COLO829 (cell line): ENCODE measurements around the gene PLK1.

Experiments
- DNase-seq: peaks from one replicate; pipeline ENCODE4 v3.0.0; 2012; ENCODE audit warnings: low spot score

Gene PLK1

DNA sequence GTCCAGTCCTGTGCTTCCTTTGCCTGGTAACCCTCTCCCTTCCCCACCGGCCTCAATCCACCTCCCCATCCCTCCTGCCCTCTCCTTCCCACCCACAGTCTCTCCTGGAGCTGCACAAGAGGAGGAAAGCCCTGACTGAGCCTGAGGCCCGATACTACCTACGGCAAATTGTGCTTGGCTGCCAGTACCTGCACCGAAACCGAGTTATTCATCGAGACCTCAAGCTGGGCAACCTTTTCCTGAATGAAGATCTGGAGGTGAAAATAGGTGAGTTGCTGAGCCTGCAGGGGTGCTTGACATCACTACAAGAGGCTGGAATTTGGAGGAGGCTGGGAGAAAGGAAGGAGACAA, 1.3 kb downstream of the PLK1 start:
- no peak for DNase-seq

DNA sequence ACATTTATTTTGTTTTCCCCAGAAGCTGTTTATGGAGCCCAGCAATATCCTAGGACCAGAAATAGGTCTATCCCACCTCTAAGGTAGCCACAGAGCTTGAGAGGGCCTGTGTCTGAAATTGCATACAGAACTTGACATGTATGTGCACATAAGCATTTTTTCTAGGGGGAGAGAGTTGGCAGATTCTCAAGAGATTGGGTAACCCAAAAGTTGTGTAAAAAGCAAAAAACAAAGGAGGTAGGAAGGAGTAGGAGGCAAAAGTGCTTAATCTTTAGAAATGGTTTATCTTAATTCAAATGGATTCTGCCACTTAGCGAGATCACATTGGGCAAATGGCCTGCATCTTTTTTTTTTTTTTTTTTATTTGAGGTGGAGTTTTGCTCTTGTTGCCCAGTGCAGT, 3.5 kb downstream of the PLK1 start:
- no peak for DNase-seq

DNA sequence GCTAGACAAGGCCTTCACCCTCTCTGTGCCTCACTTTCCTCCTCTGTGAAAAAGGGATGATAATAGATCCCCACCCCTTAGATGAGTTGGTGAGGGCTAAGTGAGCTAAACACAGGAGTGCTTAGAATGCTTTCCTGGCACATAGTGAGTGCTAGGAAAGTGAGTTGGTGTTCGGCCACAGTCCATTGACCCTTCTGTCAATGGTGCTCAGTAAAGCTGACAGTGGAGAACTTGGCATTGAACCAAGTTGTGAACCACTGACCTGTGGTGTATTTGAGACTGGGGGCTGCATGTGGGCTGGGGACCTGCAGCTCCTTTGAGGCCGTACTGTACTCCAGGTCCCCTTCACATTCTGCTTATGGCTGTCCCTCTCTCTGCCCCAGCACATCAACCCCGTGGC, 4.8 kb downstream of the PLK1 start:
- DNase-seq: no peak

DNA sequence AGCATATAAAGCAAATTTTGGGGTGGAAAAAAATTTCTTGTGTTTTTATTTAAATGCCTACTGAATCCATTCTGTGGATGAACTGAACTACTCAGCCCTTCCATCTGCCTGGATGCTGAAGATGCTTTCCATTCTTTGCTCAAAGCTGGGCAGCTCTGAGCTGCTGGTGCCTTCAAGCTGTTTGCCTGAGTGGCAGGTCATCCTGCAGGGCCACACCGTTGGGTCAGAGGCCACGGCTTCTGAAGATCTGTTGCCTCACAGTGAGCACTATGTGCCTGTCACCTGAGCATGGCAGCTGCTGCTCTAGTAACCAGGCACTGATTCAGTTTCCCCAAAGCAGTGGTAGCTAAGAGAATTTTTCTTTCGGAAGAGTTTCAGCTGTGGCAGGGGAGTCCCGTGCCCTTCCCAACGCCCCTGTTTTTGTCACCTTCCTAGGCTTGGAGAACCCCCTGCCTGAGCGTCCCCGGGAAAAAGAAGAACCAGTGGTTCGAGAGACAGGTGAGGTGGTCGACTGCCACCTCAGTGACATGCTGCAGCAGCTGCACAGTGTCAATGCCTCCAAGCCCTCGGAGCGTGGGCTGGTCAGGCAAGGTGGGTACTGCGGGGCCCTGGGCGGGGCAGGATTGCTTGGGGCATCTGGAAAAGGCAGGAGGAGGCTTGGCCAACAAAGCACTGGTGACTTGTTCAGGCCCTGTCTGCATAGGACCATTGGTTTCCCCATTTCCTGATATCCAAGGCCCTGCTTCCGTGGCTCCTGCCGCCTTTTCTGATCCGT, 8.5 kb downstream of the PLK1 start:
- DNase-seq: no peak

DNA sequence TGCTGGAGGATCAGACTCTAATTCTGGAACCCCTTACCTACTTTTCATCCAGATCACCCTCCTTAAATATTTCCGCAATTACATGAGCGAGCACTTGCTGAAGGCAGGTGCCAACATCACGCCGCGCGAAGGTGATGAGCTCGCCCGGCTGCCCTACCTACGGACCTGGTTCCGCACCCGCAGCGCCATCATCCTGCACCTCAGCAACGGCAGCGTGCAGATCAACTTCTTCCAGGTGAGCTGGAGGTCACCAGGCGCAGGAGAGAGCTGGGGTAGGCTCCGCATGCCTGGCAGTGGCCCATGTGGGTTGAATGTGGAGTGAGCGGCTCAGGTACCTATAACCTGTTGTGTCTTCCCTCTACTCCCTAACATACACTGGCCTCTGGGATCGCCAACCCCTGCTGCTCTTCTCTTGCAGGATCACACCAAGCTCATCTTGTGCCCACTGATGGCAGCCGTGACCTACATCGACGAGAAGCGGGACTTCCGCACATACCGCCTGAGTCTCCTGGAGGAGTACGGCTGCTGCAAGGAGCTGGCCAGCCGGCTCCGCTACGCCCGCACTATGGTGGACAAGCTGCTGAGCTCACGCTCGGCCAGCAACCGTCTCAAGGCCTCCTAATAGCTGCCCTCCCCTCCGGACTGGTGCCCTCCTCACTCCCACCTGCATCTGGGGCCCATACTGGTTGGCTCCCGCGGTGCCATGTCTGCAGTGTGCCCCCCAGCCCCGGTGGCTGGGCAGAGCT, 10.9 kb downstream of the PLK1 start:
- no peak for DNase-seq

DNA sequence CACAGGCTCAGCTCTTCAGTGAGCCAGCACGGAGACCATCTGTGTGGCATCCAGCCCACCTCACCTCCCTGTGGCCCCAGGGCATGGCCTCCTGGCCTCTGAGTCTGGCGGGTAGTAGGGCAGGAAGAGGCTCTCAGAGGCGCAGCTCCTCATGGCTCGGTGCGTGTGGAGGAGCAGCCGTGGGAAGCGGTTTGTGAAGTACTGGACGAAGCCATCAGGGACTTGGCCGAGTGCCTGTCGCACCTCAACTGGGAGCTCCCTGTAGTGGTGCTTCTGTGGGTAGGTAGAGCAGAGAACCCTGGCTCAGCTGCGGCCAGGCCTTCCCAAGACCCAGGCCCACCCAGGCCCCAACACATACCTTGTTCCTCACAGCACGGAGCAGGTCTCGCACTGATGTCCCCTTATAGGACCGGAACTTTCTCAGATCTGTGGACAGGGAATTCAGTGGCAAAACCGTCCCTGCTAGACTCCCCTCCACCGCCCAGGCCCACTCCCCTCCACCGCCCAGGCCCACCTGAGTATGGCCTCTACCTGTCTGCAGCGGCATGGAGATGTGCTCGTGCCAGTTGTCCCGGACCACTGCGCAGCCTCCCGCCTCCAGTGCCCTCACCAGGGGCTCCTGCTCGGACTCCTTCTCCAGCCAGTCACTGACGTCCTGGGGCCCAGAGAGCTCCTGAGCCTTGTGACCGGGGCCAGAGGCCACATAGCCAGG, 12.2 kb downstream of the PLK1 start:
- DNase-seq: no peak

DNA sequence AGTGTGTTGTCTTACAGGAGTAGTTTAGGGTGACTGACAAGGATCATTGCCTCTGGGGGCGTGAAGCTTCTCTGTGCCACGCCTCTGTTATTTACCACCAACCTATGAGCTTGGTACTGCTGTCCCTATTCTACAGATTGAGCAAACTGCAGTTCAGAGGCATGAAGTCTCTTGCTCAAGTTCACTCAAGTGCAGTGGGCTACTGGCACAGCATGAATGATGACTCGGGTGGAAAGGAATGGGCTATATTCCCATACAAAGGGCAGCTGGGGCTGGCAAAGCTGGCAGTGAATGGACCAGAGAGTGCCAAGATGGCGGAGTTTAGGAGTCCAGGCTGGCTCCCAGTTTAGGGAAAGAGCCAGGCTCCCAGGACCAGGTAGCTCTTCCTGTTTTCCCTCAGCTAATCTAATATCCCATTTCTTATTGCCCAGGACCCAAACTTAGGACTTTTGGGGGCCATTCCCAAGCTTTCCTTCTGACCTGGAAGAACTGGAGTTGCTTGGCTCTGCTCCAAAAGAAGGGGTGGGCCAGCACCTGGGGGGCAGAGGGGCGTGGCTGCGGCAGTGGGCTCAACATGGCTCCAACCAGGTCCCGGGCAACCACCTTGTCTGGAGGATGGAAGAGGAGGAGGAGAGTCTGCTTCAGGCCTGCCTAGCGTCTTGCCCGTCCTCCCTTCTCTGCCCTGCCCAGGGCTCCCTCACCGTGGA, 12.9 kb downstream of the PLK1 start:
- DNase-seq: no peak

DNA sequence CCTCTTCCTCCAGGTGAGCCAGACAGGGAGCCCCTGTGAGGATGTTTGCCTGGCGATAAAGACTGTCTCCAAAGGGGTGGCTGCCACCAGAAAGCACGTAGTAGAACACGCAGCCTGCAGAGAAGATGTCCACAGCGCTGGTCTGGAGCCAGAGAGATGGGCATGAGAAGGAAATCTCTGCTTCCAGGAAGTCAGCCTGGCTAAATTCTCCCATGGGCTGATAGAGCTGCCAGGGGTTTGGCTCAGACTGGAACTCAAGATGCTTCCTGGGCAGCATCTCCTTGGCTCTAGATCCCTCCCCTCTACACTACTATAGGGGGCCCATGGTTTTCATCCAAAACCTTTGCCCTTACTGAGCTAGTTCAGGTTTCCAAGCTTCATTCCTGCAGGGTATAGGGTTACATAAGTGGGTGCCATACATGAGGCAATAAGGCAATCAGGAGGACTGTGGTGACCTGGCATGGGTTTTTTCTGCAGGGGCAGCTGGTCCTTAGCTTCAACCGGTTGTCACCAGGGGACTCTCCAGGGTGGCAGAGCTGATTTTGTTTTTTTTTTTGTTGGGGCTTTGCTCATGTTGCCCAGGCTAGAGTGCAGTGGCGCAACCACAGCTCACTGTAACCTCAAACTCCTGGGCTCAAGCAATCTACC, 13.6 kb downstream of the PLK1 start:
- no peak for DNase-seq

DNA sequence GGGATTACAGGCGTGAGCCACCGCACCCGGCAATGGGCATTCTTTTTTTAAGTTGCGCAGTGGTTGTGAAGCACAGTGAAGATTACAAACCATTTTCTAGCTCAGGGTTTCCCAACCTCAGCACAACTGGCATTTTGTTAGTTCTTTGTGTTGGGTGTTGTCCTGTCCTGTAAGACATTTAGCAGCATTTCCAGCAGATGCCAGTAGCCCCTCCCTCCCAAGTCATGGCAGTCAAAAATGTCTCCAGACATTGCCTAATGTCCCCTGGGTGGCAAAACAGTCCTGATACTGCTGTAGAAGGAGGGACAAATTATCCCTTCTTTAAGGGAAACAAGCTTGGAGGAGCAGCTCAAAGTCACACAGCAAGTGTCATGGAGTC, 15.6 kb downstream of the PLK1 start:
- DNase-seq: no peak

DNA sequence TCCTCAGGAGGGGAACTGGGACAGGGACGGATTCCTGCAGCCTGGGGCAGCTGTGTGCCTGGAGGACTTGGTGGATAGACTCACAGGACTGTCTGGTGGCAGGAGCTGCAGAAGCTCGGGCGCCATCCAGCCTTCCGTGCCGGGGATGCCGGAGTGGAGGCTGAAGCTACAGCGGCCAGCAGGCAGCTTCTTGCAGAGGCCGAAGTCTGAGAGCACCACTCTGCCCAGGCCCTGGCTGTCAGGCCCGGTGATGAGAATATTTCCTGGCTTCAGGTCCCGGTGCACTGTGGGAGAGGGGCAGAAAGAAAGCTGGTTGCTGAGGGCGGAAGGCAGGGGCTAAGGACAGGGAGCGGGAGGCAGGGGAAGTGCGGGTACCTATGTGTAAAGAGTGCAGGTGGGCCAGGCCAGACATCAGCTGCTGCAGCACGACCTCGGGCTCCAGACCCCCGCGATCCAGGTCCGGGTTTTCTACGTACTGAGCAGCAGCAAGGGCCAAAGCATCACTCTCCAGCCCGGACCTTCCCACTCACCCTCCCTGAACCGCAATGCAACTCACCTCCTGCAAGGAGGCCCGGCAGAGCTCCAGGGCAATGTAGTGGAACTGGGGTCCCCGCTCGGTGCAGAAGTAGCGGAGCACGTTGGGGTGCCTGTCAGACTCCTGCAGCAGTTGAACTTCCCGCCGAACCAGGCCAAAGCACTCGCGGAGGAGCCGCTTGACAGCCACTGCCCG, 16.1 kb downstream of the PLK1 start:
- DNase-seq: no peak

DNA sequence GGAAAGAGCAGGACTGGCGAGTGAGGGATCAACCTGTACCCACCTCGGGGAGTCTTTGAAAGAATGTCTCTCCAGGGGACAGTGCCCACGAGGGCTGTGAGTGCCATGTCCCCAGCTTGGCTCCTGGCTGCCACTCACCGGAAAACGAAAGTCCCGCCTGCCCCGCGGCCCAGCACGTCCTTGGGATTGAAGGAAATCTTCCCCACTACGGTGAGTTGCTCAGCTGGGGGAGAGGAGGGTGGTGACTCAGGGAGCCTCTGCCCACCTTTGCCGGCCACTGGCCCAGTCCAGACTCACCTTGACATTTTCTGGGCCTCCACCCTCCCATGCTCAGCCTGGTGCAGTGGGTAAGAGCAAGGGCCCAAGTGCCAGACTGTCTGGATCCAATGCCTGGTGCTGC, 17.1 kb downstream of the PLK1 start:
- no peak for DNase-seq

DNA sequence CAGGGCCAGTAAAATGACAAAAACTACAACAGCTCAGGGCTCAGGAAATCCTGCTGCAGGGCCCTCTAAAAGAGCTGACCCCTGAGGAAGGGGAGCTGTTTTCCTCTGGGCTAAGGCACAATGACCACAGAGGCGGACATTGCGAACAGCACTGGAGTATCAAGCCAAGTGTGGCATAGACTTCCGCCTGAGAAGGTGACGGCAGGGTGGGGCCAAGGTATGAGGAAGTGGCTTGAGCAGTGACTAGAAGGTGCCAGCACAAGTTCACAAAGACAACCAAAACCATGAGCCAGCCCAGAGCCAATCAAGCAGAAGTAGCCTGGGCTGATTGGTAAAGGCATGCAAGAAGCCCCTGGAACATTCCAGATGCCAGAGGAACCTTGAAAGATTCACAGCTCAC, 20.4 kb downstream of the PLK1 start:
- DNase-seq: no peak

DNA sequence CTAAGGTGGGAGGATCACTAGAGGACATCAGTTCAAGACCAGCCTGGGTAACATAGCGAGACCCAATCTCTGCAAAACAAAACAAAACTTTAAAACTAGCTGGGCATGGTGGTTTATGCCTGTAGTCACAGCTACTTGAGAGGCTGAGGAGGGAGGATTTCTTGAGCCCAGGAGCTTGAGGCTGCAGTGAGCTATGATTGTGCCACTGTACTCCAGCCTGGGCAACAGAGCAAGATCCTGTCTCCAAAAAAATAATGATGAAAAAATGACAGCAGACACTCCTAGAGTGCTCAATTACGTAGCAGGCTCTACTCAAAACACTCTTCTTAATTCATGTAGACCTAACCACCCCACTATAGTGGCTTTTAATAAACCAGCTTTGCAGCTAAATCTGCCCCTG, 21.4 kb downstream of the PLK1 start:
- no peak for DNase-seq

DNA sequence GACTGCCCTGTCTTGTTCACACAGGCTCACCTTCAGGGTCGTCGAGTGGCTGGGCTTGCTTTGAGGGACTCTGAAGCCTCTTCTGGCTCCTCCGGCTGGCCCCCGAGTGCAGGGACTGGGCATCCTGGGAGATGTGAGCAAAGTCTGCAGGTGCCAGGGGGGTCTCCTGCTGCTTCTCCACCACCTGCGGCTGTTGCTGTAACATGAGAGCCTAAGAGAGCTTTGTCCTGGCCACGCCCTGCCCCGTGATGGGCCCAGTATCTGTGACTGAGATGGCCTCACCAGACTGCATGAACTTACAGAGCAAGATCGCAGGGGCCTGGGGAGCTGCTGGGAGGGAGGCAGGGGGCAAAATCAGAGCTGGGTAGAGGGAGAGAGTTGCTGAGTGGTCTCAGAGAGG, 21.8 kb downstream of the PLK1 start:
- no peak for DNase-seq

DNA sequence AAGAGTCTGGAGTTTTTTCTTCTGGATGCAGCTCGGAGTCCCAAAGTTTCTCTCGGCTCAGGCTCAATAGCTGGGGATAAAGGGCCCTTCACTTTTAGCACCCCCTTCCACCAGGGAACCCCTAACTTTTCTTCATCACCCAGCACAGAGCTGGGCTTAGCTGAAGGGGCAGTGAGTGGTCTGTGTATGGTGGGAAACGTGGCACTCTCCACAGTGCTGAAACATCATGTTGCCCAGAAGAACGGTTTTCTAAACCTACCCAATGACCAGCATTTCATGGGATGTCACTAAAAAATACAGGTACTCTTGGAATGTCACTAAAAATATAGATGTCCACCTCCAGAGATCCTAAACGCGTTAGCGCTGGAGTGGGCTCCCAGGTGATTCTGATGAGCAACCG, 22.4 kb downstream of the PLK1 start:
- no peak for DNase-seq

DNA sequence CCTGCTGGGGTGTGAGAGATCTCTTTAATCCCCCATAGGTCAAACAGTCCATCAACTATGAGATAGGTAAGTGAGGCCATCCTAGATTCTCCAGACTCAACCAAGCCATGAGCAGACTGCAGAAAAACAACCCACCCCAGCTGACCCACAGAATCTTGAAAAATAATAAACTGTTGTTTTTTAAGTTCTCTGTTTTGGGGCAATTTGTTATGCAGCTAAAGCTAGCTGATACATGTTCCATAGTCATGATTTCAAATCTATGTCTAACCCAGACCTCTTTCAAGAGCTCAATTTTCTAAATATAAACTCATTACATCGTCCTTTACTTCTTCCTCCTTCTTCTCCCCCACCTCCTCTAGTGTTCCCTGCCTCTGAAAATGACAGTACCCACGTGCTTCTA, 24.3 kb downstream of the PLK1 start:
- no peak for DNase-seq

DNA sequence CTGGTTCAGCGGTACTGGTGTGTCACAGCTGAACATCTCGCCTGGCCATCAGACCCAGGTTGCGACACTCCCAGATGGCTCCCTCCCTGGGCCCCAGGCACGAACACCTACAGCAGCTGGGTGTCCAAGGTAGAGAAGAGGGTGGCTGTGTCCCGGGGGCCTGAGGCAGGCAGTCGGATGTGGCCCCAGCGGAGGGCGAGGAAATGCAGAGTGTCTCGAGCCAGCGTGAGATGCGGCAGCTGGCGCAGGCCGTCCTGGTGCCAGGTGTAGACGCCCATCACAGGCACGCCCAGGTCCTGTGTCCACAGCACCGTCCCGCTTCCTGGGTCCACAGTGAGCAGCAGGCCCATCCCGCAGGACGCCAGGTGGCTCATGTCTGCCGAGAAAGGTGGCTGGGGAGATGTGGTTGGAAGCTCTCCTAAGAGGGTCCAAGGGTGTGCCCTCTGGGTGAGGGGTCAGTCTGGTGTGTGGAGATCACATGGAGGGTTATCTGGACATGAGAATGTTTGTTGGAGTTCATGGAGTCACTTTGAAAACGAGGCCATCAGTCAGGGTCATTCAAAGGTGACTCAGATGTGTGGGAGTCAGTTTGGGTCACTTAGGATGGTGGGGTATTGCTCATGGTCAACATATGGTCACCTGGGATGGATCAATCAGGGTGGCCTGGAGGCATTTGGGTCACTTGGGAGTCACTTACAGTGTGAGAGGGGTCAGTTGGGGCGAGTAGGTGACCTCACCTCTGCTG, 26.3 kb downstream of the PLK1 start:
- DNase-seq: no peak

DNA sequence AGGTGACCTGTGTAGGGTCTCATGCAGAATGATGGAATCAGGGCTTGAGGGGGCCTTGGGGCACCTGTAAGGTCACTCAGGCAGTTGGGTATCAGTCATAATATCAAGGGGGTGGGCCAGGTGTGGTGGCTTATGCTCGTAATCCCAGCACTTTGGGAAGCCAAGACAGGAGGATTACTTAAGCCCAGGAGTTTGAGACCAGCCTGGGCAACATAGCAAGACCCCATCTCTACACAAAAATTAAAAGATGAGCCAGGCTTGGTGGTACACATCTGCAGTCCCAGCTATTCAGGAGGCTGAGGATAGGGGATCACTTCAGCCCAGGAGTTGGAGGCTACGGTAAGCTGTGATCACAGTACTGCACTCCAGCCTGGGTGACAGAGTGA, 26.8 kb downstream of the PLK1 start:
- no peak for DNase-seq

DNA sequence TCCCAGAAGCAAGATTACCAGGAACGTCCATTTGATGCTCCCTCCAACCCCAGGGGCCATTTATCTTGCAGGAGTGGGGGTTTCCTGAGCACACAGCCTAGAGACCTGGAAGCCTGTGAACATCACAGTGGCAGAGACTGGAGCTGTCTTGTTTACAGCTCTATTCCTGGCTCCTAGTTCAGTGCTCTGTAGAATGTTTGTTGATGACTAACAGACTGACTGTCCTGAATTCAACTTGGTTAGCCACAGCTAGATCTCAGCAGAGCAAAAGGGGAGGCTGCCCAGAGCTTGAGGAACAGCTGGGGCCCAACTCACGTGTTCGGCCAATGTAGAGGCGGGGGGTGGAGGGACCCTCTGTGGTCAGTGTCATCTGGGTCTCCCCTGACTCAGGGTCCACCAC, 27.8 kb downstream of the PLK1 start:
- no peak for DNase-seq

DNA sequence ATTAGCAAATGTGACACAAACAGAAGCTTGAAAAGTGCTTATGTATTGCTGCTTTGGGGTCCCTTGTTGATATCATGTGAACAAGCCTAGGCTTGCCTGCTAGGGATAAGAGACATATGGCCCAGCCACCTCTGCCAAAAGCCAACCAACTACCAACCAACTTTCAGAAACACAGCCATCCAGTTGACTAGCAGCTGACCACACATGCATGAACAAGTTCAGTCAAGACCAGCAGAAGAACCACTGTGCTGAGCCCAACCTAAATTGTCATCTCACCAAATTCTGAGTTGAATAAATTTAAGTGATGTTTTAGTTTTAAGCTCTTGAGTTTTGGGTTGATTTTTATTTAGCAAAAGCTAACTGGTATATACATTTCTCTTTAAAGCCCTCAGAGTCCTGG, 30.8 kb downstream of the PLK1 start:
- DNase-seq: no peak

DNA sequence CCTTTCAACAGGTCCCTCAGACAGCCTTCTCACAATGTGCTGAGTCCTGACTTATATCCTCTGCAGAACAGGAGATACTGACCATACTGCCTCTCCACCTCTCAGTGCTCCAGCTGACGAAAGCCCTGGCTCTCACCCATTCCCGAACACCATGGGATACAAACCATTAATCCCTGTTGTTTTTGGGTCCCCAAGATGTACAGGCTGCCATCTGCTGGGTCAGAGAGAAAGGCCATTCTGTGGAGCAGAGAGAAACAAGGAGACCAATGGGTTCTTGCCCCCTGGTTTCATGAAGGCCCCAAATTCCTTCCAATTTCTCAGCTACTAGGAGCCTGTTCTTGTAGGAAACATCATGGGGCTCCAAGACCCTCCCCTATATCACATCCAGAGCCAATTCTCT, 31.3 kb downstream of the PLK1 start:
- no peak for DNase-seq
